ENCODE results near the gene IRF5. TPM values are rescaled to one million over a fixed set of nuclear protein-coding genes. Genes with fewer than 3 reads are reported as not detected.

The IRF5 gene
- total RNA-seq, 1 experiment from 2014 or later: 8.8 TPM

- no peaks in the 10 kb centered on the region for H3K36me3 ChIP-seq (ENCODE audit: control insufficient read depth, insufficient read depth, low read length)
- in situ Hi-C loops (cut with HindIII; ENCODE audit: low pct_unique_long_range_greater_than_20kb, low sequenced_read_pairs): no loop called here
- no peak overlapping the region for H3K4me3 ChIP-seq (ENCODE audit: low read depth in 2 of 2, low read length in 2 of 2)
- ChIA-PET POLR2A (no interaction called here), CTCF (no interaction called here)
- ATAC-seq (no peak), DNase-seq (ENCODE audit: low read depth, low spot score) (no peak)
- no peak overlapping the region for H3K27ac ChIP-seq (ENCODE audit: low read length)
- no TSS peak for BruUV-seq (replicated peaks)
- peaks cover 6% of the 10 kb centered on the region for H3K27me3 ChIP-seq (ENCODE audit: control insufficient read depth, insufficient read depth, low read length)
- intact Hi-C loops (cut with micrococcal nuclease; ENCODE audit: unreplicated experiment): no loop called here
- no peaks in the 10 kb centered on the region for H3K4me1 ChIP-seq (ENCODE audit: control insufficient read depth, insufficient read depth, low read length)
- TF ChIP-seq TCF7L2 (IDR thresholded peaks at IDR 0.05; ENCODE audit: low read depth, low read length): no peak
- H3K9me3 ChIP-seq (ENCODE audit: control insufficient read depth, insufficient read depth, low read depth, low read length): no peaks in the 10 kb centered on the region
Observed at GRCh38 chr7:128924707-128925588, 12.8 kb upstream of the IRF5 start.

- Histone ChIP-seq H3K27me3 (ENCODE audit: control insufficient read depth, insufficient read depth, low read length) (peaks cover 2% of the 10 kb centered on the region; the same call in 1 of the 2 replicates), H3K4me1 (ENCODE audit: control insufficient read depth, insufficient read depth, low read length) (no peaks in the 10 kb centered on the region), H3K27ac (ENCODE audit: low read length) (no peak overlapping the region), H3K9me3 (ENCODE audit: control insufficient read depth, insufficient read depth, low read depth, low read length) (no peaks in the 10 kb centered on the region), H3K4me3 (ENCODE audit: low read depth in 2 of 2, low read length in 2 of 2) (no peak overlapping the region), H3K36me3 (ENCODE audit: control insufficient read depth, insufficient read depth, low read length) (no peaks in the 10 kb centered on the region)
- CTCF ChIA-PET: no interaction called here
- TF ChIP-seq REST (IDR thresholded peaks at IDR 0.05; ENCODE audit: insufficient read depth in 1 of 2, low read depth in 2 of 2, low read length in 1 of 2) (no peak), SIN3A (IDR thresholded peaks at IDR 0.05; ENCODE audit: borderline replicate concordance, insufficient read depth, low read depth, low read length) (no peak), TCF7L2 (IDR thresholded peaks at IDR 0.05; ENCODE audit: low read depth, low read length) (no peak), POLR2AphosphoS5 (IDR thresholded peaks at IDR 0.05; ENCODE audit: low read depth, low read length) (no peak)
- TF ChIP-seq, protein P1, sequence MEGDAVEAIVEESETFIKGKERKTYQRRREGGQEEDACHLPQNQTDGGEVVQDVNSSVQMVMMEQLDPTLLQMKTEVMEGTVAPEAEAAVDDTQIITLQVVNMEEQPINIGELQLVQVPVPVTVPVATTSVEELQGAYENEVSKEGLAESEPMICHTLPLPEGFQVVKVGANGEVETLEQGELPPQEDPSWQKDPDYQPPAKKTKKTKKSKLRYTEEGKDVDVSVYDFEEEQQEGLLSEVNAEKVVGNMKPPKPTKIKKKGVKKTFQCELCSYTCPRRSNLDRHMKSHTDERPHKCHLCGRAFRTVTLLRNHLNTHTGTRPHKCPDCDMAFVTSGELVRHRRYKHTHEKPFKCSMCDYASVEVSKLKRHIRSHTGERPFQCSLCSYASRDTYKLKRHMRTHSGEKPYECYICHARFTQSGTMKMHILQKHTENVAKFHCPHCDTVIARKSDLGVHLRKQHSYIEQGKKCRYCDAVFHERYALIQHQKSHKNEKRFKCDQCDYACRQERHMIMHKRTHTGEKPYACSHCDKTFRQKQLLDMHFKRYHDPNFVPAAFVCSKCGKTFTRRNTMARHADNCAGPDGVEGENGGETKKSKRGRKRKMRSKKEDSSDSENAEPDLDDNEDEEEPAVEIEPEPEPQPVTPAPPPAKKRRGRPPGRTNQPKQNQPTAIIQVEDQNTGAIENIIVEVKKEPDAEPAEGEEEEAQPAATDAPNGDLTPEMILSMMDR (IDR thresholded peaks at IDR 0.05): no peak
- DNase-seq (ENCODE audit: low read depth, low spot score): no peak
- no TSS peak for BruUV-seq (replicated peaks)
- POLR2A ChIA-PET: no interaction called here
- intact Hi-C loops (cut with micrococcal nuclease; ENCODE audit: unreplicated experiment): no loop called here
- no peak for ATAC-seq
- in situ Hi-C loops (cut with HindIII; ENCODE audit: low pct_unique_long_range_greater_than_20kb, low sequenced_read_pairs): no loop called here
Observed at GRCh38 chr7:128928159-128928813, 9.4 kb upstream of the IRF5 start.
